Hepatocyte (in vitro differentiated cells): ENCODE measurements around the gene CRY1. TPM values are rescaled to one million over a fixed set of nuclear protein-coding genes. Genes with fewer than 3 reads are reported as not detected.
A peak's percentile ranks its signal among the peaks of the same experiment; 100 is the strongest.

Source experiments
- DNase-seq: peaks from one replicate; pipeline ENCODE4 v3.0.0-alpha.2; 2016; ENCODE audit warnings: low spot score
- H2AFZ ChIP-seq: fragments of 200-600 bp; sonication (generic); 2 replicates; pipeline ENCODE4 v1.6.0; 2016; ENCODE audit warnings: antibody characterized with exemption, mild to moderate bottlenecking
- H3K27ac ChIP-seq: fragments of 200-600 bp; sonication (generic); 2 replicates; pipeline ENCODE4 v1.5.1; 2016; ENCODE audit warnings: mild to moderate bottlenecking
- H3K27me3 ChIP-seq: fragments of 200-600 bp; sonication (generic); 2 replicates; pipeline ENCODE4 v1.6.1; 2016
- H3K36me3 ChIP-seq: fragments of 200-600 bp; sonication (generic); replicated peaks from 2 replicates; pipeline ENCODE4 v1.5.1; 2016; ENCODE audit warnings: low read depth; ENCODE audit not compliant: insufficient read depth
- H3K4me1 ChIP-seq: fragments of 200-600 bp; sonication (generic); 2 replicates; pipeline ENCODE4 v1.5.1; 2016; ENCODE audit warnings: mild to moderate bottlenecking, moderate library complexity; ENCODE audit not compliant: insufficient read depth
- H3K4me2 ChIP-seq: fragments of 200-600 bp; sonication (generic); 2 replicates; pipeline ENCODE4 v1.6.0; 2016
- H3K4me3 ChIP-seq: fragments of 200-600 bp; sonication (generic); 2 replicates; pipeline ENCODE4 v1.5.1; 2016; ENCODE audit warnings: mild to moderate bottlenecking
- H3K79me2 ChIP-seq: fragments of 200-600 bp; sonication (generic); 2 replicates; pipeline ENCODE4 v1.6.0; 2017; ENCODE audit warnings: mild to moderate bottlenecking
- H3K9me2 ChIP-seq: fragments of 200-600 bp; sonication (generic); replicated peaks from 2 replicates; pipeline ENCODE4 v1.6.0; 2017; ENCODE audit warnings: mild to moderate bottlenecking; ENCODE audit not compliant: insufficient read depth
- H3K9me3 ChIP-seq: fragments of 200-600 bp; sonication (generic); 2 replicates; pipeline ENCODE4 v1.5.1; 2016; ENCODE audit warnings: low read depth, mild to moderate bottlenecking
- H4K20me1 ChIP-seq: fragments of 200-600 bp; sonication (generic); 2 replicates; pipeline ENCODE4 v1.6.0; 2016; ENCODE audit warnings: mild to moderate bottlenecking; ENCODE audit not compliant: insufficient read depth, poor library complexity, severe bottlenecking
- CTCF ChIP-seq: fragments of 200-600 bp; sonication (generic); IDR thresholded peaks from 2 replicates; pipeline ENCODE4 v1.5.1; 2016; ENCODE audit warnings: antibody characterized with exemption, mild to moderate bottlenecking; ENCODE audit not compliant: poor library complexity
- EZH2 ChIP-seq: fragments of 200-600 bp; sonication (generic); IDR thresholded peaks from 2 replicates; pipeline ENCODE4 v1.6.1; 2016; ENCODE audit warnings: antibody characterized with exemption, mild to moderate bottlenecking, borderline replicate concordance
- EZH2phosphoT487 ChIP-seq: fragments of 200-600 bp; sonication (generic); IDR thresholded peaks from one replicate; pipeline ENCODE4 v1.6.1; 2018; ENCODE audit warnings: antibody characterized with exemption, mild to moderate bottlenecking, low read depth, moderate library complexity; ENCODE audit not compliant: unreplicated experiment, severe bottlenecking
- WGBS: methylation state at CpG from one replicate; pipeline ENCODE4 v1.1.6; 2016; ENCODE audit warnings: low lambda C conversion rate; ENCODE audit errors: missing lambda C conversion rate; 5-methylcytosine and 5-hydroxymethylcytosine counted together
- polyA plus RNA-seq: library from polyadenylated mRNA; unstranded; fragments of >200 nt; fragmentation: Nextera tagmentation; extraction: Ambion mirVana; gene quantifications from 2 replicates; pipeline ENCODE4 v1.2.1, GENCODE V29; 2016
- total RNA-seq: library from RNA; depleted of rRNA; stranded (reverse); fragments of >200 nt; gene quantifications from 2 replicates; pipeline ENCODE4 v1.2.3, GENCODE V29; 2014

Gene CRY1
- total and polyA plus RNA-seq, 2 experiments from 2014 or later: 29.1 to 34.6 TPM

- H3K4me3 ChIP-seq: no peak overlapping the region
- H3K4me2 ChIP-seq: peak overlapping the region; percentile 88
- H3K79me2 ChIP-seq: peaks cover 19% of the 10 kb centered on the region
- WGBS: 87% methylated on average over 5 of the region's 5 CpGs
- no peak overlapping the region for H2AFZ ChIP-seq
- no peak overlapping the region for H3K27ac ChIP-seq
- no peaks in the 10 kb centered on the region for H4K20me1 ChIP-seq
- TF ChIP-seq EZH2phosphoT487: no peak
- no peak for TF ChIP-seq EZH2
- TF ChIP-seq CTCF: no peak
- no peaks in the 10 kb centered on the region for H3K36me3 ChIP-seq
- no peak for DNase-seq
- no peaks in the 10 kb centered on the region for H3K9me2 ChIP-seq
- no peaks in the 10 kb centered on the region for H3K9me3 ChIP-seq
- H3K4me1 ChIP-seq: peaks cover 29% of the 10 kb centered on the region
- no peaks in the 10 kb centered on the region for H3K27me3 ChIP-seq
Measured at GRCh38 chr12:106985479-106985878, 107.9 kb downstream of the CRY1 start.

DNA sequence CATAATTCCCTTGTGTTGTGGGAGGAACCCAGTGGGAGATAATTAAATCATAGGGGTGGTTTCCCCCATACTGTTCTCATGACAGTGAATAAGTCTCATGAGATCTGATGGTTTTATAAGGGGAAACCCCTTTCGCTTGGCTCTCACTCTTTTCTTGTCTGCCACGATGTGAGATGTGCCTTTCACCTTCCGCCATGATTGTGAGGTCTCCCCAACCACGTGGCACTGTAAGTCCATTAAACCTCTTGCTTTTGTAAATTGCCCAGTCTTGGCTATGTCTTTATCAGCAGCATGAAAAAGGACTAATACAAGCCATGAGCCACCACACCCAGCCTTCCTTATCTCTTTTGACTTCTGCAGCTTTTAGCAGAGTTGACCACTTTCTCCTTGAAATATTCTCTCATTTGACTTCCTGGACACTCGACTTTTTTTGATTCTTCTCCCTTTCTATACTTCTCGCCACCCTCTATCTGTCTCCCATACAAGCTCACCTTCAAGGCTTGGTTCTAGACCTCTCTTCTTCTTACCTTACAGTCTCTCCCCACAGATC lies 108.7 kb downstream of the CRY1 start:
- Histone ChIP-seq H3K4me3 (no peak overlapping the region), H3K4me2 (no peak overlapping the region), H3K27ac (no peak overlapping the region), H4K20me1 (no peaks in the 10 kb centered on the region), H3K27me3 (no peaks in the 10 kb centered on the region), H3K79me2 (peaks cover 19% of the 10 kb centered on the region), H3K4me1 (peaks cover 29% of the 10 kb centered on the region), H3K9me3 (no peaks in the 10 kb centered on the region), H3K9me2 (no peaks in the 10 kb centered on the region), H2AFZ (no peak overlapping the region), H3K36me3 (no peaks in the 10 kb centered on the region)
- no peak for DNase-seq
- WGBS: 98% methylated on average over 6 of the region's 6 CpGs
- no peak for TF ChIP-seq CTCF
- no peak for TF ChIP-seq EZH2
- no peak for TF ChIP-seq EZH2phosphoT487

GRCh38 chr12:106982229-106982628 lies 111.1 kb downstream of the CRY1 start:
- H4K20me1 ChIP-seq: no peaks in the 10 kb centered on the region
- H3K36me3 ChIP-seq: no peaks in the 10 kb centered on the region
- 97% methylated on average over 1 of the region's 1 CpG for WGBS
- no peak for DNase-seq
- peaks cover 27% of the 10 kb centered on the region for H3K4me1 ChIP-seq
- H3K9me3 ChIP-seq: no peaks in the 10 kb centered on the region
- H3K9me2 ChIP-seq: no peaks in the 10 kb centered on the region
- no peak overlapping the region for H2AFZ ChIP-seq
- no peak overlapping the region for H3K4me3 ChIP-seq
- H3K27ac ChIP-seq: no peak overlapping the region
- H3K4me2 ChIP-seq: no peak overlapping the region
- peaks cover 19% of the 10 kb centered on the region for H3K79me2 ChIP-seq
- H3K27me3 ChIP-seq: no peaks in the 10 kb centered on the region
- TF ChIP-seq CTCF (no peak), EZH2 (no peak), EZH2phosphoT487 (no peak)
